GM19035 (cell line): ENCODE measurements around the gene RGMB.
"Not testable (repeated sequence)": the region's sequence is repeated elsewhere in the genome, so short reads cannot be mapped to it uniquely, and the experiment has no call there.

ENCODE experiments used
- ATAC-seq: cut with Tn5 transposase; IDR thresholded peaks from one replicate; pipeline ENCODE4 v1.9.1; 2021; ENCODE audit not compliant: unreplicated experiment

RGMB gene, protein sequence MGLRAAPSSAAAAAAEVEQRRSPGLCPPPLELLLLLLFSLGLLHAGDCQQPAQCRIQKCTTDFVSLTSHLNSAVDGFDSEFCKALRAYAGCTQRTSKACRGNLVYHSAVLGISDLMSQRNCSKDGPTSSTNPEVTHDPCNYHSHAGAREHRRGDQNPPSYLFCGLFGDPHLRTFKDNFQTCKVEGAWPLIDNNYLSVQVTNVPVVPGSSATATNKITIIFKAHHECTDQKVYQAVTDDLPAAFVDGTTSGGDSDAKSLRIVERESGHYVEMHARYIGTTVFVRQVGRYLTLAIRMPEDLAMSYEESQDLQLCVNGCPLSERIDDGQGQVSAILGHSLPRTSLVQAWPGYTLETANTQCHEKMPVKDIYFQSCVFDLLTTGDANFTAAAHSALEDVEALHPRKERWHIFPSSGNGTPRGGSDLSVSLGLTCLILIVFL

DNA sequence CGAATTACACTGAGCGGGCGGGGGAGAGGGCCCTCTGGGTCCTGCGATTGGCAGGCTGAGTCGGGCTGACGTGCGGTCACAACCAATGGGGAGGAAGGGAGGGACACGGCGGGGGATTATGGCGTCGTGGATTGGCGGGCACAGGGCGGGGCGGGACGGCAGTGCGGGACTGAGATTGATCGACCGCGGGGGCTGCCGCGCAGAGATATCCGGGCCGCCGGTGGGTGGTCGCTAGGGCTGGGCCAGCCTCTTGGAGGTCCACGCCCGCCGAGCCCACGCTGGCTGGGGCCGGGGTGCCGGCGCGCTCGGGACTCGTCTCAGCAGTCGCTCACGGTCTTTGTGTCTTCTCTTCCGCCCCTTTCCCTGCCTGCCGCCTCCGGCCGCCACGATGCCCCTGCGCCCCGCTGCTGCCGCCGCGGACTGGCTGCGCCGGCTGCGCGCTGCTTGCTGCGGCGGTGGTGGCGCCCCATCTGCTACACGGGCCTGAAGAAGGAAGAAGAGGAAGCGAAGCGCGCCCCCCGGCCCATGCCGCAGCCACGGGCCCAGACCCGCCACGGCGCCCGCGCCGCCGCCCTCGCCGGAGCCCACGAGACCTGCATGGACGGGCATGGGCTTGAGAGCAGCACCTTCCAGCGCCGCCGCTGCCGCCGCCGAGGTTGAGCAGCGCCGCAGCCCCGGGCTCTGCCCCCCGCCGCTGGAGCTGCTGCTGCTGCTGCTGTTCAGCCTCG, at the start of gene RGMB:
Gene RGMB (plus strand): TSS at position 200 of the 728 bp plus-strand sequence. CDS start 408 bp downstream, at position 608.
- peak; percentile 84 for ATAC-seq

DNA sequence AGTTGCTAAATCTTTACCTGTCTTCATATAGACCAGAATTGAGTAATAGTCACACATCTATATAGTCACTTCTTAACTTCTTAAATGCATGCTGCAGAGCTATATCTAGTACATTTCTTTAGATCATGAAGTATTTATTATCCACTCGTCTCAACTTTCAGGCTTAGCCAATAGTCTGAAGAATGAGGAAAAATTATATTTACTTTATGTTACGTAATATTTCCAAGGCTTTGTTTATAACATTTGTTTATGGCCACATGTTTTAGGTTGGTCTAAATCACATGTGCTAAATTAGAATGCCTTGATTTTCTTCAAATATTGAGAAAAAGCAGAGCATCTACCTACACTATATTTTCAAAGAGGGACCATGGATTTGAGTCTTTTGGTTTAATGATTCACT, 47.2 kb upstream of the RGMB start:
- ATAC-seq: no peak

DNA sequence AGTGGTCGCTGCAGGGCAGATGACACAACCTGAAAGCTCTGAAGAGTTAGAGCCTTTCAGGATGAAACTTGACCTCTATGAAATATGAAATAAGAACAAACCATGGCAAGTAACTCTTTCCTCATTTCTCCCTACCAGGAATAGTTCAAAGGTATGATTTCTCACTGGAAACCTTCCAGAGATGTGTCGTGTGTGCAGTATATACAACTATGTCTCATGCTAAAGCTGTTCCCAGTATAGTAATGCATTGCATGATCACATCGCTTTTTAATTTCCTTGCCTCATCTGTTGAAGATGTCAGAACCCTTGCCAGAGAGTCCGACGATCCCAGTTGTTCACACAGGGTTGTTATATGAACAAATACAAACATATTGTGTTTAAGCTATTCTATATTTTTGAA, 45.8 kb upstream of the RGMB start:
- ATAC-seq: no peak

DNA sequence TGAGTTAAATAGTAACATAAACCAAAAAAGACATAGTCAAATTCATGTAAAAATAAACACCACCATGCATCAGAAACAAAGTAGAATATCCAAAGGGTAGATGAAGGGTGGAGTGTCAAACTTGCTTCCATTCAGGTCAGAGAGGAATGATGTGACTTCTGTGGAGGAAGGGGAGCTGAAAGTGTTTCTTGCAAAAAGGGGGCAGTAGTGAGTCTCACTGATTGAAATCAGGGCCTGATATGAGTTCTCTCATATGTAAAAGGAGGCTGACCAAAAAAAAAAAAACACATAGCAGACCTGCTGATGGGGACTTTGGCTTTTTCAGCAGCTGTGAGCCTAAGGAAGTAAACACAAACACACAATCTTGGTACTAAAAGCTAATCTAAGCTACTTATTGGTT, 38.8 kb upstream of the RGMB start:
- no peak for ATAC-seq

DNA sequence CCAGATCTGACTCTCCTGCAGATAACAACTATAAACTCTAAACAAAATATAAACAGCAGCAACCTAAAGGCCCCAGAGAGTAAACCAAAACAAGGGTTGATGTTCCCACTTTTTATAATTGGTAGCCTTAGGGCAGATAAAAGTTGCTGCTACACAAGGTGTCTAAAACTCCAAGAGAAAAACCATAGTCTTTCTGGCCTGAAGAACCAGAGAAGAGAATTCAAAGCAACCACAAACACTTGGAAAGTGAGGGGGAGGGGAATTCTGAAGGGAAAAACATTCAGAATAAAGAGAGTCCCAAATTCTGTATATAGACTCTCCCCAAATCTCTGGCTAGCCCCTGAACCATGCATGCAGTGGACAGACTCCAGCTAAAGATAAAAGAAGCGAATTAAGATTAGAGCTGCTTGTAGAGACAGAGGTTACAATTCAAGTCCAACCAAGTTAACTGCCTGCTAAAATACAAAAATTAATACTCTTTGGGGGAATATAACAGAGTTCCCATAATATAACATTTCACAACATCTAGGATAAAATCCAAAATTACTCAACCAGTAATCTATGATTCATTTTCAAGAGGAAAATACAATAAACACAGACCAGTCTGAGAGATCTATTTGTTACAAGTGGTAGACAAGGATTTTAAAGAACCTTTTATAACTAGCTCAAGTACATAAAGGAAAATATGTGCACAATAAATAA, 37.5 kb upstream of the RGMB start:
- no peak for ATAC-seq

DNA sequence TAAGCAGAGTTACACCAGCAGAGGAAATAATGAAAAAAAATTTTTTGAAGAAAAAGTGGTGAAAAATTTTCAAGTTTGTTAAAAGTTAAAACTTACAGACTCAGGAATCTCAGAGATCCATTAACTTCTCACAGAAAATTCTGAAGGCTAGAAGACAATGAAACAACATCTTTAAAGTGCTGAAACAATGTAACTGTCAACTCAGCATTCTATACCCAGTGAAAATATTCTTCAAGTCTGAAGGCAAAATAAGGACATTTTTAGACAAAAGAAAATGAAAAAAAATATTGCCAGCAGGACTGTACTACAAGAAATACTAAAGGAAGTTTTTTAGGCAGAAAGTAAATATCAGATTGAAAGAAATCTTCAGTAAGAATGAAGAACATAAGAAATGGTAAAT, 36.7 kb upstream of the RGMB start:
- no peak for ATAC-seq

DNA sequence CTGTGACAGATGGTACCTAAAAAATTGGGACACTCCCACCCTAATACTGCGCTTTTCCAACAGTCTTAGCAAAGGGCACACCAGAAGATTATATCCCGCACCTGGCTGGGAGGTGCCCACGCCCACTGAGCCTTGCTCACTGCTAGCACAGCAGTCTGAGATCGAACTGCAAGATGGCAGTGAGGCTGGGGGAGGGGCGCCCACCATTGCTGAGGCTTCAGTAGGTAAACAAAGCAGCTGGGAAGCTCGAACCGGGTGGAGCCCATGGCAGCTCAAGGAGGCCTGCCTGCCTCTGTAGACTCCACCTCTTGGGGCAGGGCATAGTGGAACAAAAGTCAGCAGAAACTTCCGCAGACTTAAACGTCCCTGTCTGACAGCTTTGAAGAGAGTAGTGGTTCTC, 36.0 kb upstream of the RGMB start:
- not testable (repeated sequence) for ATAC-seq

DNA sequence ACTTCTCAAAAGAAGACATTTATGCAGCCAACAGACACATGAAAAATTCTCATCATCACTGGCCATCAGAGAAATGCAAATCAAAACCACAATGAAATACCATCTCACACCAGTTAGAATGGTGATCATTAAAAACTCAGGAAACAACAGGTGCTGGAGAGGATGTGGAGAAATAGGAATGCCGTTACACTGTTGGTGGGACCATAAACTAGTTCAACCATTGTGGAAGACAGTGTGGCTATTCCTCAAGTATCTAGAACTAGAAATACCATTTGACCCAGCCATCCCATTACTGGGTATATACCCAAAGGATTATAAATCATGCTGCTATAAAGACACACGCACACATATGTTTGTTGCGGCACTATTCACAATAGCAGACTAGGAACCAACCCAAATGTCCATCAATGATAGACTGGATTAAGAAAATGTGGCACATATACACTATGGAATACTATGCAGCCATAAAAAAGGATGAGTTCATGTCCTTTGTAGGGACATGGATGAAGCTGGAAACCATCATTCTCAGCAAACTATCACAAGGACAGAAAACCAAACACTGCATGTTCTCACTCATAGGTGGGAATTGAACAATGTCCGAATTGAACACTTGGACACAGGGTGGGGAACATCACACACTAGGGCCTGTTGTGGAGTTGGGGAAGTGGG, 34.8 kb upstream of the RGMB start:
- not testable (repeated sequence) for ATAC-seq

DNA sequence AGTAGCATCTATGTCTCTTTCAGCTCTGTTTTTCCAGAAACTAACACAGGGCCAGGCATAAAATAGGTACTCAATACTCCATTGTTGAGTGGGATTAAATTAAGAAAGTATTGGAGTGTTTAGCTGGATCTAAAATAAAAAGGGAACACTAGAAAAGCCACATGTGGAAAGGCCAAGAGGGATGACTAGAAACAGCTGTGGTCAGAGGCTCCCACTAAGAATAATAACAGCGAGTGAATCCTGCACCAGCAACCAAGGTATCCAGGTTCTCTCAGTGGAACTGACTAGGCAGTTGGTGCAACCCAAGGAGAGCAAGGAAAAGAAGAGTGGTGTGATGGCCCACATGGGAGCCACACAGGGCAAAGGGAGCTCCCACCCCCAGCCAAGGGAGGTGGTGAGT, 31.5 kb upstream of the RGMB start:
- ATAC-seq: no peak

DNA sequence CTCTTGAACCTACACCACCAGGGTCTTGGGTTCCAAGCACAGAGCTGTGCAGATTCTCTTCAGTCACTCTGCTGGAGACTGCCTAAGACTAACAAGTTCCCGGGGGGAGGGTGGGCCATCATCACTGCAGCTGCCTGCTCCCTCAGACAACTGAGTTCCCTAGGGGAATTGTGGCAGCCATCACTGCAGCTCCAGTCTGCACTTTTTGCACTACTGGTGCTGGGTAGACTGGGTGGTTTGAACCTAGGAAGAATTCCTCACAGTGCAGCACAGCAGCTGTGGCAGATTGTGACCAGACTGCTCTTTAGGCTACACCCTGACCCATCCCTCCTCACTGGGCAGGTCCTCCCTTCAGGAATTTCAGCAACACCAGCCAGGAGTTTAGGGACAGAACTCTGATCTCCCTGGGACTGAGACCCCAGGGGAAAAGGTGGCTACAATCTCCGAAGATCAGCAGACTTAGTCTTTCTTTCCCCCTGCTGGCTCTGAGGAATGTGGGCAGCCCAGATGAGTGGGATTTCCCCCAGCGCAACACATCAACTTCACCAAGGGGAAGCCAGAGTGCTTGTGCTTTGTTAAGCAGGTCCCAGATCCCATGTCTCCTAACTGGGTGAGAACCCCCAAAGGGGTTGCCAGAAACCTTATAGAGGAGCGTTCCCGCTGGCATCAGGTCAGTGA, 30.9 kb upstream of the RGMB start:
- ATAC-seq: no peak

DNA sequence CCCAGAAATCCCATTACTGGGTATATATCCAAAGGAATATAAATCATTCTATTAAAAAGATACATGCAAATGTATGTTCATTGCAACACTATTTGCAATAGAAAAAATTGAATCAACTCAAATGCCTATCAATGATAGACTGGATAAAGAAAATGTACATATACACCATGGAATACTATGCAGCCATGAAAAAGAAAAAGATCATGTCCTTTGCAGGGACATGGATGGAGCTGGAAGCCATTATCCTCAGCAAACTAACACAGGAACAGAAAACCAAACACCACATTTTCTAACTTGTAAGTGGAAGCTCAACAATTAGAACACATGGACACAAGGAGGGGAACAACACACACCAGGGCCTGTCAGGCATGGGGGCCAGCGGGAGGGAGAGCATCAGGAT, 25.2 kb upstream of the RGMB start:
- ATAC-seq: not testable (repeated sequence)

DNA sequence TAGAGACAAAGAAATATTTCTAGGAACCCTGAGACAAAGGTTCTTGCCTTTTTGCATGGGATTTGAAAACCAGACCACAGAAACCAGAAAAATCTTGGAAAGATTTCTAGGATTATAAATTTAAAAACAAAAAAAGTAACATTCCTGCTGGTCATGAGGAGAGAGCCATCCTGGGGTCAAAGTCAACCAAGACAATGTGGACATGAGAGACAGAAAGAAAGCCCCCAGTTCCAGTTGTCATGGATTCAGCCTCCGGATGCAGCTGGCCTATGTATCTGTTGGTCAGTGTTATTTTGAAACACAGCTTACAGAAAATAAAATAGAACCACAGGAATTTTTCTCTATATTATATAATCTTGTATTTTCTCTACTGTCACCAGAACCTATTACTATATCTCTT, 24.4 kb upstream of the RGMB start:
- ATAC-seq: no peak

DNA sequence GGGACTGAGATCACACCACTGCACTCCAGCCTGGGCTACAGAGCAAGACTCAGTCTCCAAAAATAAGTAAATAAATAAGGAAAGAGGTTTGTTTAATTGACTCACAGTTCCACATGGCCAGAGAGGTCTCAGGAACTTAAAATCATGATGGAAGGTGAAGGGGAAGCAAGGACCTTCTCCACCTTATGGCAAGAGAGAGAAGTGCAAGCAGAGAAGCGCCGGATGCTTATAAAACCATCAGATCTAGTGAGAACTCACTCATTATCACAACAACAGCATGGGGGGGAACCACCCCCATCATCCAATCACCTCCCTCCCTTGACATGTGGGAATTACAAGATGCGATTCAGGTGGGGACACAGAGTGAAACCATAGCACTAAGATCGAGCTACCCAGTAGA, 22.8 kb upstream of the RGMB start:
- peak; percentile 82 for ATAC-seq

DNA sequence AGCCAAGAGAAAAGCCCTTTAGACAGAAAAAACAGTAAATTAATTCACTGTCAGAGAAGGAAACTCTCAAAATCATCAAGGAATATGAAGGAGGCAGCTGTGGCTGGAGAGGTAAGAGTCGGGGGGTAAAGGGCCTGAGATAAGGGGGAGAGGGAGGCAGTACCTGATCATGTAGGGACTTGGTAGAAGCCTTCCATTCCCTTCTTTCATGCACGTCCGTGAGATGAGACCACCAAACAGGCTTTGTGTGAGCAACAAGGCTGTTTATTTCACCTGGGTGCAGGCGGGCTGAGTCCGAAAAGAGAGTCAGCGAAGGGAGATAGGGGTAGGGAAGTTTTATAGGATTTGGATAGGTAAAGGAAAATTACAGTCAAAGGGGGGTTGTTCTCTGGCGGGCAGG, 21.1 kb upstream of the RGMB start:
- not testable (repeated sequence) for ATAC-seq

DNA sequence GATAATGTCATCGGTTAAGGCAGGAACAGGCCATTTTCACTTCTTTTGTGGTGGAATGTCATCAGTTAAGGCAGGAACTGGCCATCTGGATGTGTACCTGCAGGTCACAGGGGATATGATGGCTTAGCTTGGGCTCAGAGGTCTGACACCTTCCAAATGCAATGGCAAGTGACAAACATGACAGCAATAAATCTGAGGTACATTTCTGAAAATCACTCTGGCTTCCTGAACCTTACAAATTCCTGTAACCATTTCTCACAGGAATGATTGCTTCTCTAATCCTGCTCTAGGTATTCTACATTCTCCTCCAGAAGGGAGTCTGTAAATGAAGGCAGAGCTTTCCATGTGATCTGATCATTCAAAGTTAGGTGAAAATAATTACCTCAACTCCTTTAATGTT, 20.7 kb upstream of the RGMB start:
- not testable (repeated sequence) for ATAC-seq

DNA sequence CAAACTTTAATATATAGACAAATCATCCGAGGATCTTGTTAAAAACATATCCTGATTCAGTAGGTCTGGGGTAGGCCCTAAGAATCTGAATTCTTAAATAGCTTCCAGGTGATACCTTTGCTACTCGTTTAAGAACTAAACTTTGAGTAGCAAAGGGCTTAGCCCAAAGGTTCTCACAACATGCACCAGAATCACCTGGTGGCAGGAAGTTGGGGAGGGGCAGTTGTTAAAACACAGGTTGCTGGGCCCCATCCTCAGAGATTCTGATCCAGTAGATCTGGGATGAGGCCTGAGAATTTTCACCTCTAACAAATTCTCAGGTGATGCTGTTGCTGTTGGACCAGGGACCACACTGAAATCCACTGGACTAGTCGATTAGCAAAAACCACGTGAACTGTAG, 20.0 kb upstream of the RGMB start:
- ATAC-seq: no peak

DNA sequence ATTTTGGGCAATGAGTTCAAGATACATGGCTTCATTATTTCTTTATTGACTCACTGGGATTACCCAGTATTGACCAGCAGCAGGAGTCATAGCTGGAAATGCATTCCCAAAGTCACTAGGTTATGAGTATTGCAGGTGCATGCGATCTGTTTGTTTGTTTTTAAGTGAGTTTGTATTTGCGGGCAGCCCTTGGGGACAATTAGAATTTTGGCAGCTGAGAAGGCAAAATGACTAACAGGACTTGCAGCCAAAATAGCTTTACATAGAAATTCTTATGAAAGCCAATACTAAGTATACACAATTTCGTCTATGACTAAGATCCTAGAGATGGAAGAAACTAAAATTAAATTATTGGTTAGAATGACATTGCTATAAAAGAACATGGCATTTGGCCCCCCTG, 18.1 kb upstream of the RGMB start:
- ATAC-seq: no peak

DNA sequence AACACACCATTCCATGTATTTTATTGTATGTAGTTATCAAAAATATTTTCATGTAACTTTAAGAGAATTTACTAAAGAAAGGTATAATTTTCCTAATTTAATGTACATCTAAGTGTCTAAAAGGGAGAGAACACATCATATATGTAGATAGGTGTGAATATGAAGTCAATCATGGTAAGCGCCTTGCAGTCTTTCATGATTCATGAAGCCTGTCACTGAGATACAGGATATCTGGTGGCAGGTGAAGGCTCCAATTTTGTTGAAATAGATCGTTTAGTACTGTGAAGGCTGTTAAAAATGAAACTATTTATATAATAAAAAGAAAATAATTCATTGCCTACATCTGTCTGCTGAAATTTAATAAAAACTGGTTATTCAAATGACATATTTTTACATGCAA, 15.5 kb upstream of the RGMB start:
- ATAC-seq: no peak

DNA sequence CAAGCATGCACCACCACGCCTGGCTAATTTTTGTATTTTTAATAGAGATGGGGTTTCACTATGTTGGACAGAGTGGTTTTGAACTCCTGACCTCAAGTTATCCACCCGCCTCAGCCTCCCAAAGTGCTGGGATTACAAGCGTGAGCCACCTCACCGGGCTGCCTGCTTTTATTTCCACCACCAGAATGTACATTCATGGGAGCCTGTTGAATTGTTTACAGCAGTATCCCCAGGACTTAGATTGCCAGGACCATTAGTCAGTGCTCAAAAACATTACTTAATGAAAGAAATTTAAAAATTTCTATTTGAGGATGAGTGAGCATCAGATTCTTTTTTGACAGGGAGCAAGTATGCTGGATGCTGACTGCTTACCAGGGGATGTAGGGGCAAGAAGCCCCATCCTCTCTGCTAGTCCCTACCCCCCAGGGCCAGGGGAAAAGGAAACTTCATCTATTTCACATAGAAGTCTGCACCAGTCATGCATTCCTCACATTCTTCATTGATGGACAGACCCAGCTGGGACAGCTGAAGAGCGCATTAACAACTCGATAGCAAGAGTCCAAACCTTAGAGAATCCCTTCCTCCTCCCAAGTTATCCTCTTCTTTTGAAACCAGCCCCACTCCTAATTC, 10.3 kb upstream of the RGMB start:
- no peak for ATAC-seq

DNA sequence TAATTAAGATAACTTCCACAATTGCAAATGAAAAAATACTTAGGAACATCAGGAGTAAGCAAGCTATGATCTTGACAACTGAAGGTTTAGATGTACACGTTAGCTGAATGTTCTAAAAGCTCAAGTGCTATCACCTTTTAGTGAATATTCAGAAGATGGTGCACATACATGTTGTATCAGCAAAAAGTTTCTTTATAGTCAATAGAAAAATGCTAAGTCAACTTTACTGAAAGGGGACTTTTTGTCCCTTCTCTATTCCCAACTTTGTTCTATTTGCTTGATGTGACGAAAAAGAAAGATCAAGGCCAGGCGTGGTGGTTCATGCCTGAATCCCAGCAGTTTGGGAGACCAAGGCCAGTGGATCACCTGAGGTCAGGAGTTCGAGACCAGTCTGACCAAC, 7.6 kb upstream of the RGMB start:
- ATAC-seq: no peak
